Ramos (cell line): ENCODE measurements around the gene GPR3.

ENCODE experiments used
- in situ Hi-C: fragments of 300-500 bp; cut with MboI; formaldehyde crosslinking; loops from one replicate; pipeline ENCODE4 v1.14.3; 2022; ENCODE audit warnings: low sequenced_read_pairs; ENCODE audit not compliant: unreplicated experiment

GPR3 gene

GRCh38 chr1:27377760-27378495 is 14.5 kb upstream of the GPR3 start:
- in situ Hi-C loops, result no loop called here

DNA sequence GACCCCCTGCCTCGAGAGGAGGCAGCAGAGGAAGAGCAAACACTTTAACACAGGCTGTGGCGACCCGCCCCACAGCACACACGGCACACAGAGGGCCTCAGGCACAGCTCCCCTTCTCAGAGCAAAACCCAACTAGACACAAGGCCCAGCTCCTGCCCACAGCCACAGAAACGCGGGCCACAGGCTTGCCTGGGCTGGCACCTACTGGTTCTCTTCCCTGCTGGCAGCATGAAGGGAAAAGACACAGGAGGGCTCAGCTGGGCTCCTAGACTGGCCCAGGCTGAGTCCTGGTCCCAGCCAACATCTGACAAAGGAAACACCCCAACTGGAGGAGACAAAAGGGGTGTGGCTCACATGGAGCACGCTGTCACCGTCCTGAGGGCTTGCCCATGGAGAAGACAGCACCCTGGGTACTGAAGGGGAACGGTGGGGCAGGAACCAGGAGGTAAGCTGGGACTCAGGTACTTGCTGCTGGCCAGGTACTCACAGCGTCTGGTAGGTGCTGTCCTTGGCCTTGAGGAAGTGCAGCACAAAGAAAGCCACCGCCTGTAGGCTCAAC is 12.8 kb upstream of the GPR3 start:
- in situ Hi-C loops, result loop anchor here (10.0 kb wide), 1 partner anchor 275 kb away; no protein-coding TSS in a partner anchor

GRCh38 chr1:27380224-27380623 is 12.2 kb upstream of the GPR3 start:
- in situ Hi-C loops, result loop anchor here (10.0 kb wide), 1 partner anchor 275 kb away; no protein-coding TSS in a partner anchor

DNA sequence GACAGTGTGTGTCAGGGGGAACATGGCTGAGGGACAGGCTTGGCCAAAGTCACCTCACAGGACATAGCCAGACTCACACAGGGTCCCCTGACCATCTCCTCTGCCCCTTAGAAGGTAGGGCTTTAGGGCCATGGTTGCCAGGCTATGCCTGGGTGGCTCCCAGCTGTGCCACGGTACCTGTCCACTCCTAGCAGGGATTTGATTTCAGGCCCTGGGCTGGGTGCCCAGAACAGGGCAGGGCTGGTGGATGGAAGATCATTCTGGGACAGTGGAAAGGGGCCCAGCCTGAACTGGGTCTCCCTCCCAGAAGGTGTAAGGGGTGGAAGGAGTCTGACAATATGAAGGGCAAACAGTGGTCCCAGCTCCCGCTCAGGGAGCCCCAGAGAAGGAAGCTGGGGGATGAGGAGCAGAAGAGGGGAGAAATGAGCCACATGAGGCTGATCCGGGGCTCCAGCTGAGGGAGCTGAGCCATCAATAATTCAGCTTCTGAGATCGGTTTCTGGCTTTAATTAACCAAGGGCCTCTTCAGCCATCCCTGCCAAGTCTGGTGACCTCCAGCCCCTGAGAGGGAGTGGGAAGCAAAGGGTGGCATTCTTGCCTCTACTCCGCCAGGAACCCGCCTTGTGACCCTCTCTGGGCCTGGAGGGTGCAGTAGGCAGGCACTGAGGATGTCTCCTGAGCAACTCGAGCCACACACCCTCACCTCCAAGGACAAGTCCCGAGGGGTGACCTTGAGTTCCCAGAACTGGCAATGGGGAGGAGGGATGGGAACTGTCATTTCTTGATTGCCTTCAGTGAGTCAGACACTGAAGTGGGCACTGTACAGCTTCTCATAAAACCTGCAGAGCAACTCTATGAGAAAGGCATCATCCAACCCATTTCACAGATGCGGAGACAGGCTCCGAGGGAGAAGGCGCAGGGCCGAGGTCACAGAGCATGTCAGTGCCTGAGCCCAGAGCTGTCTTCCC is 11.4 kb upstream of the GPR3 start:
- in situ Hi-C loops, result loop anchor here (10.0 kb wide), 1 partner anchor 276 kb away; no protein-coding TSS in a partner anchor

- in situ Hi-C loops, result loop anchor here (10.0 kb wide), 1 partner anchor 277 kb away; no protein-coding TSS in a partner anchor
Observed at GRCh38 chr1:27381969-27382762, 10.3 kb upstream of the GPR3 start.

- in situ Hi-C loops, result loop anchor here (10.0 kb wide), 1 partner anchor 278 kb away; no protein-coding TSS in a partner anchor
Observed at GRCh38 chr1:27383039-27383605, 9.3 kb upstream of the GPR3 start, which contains the start of gene CD164L2. TSS of gene CD164L2 (minus strand) at chr1:27383333. CDS start at chr1:27383239, 94 bp downstream.

GRCh38 chr1:27383661-27384060 is 8.8 kb upstream of the GPR3 start:
- in situ Hi-C loops, result loop anchor here (10.0 kb wide), 1 partner anchor 279 kb away; no protein-coding TSS in a partner anchor

DNA sequence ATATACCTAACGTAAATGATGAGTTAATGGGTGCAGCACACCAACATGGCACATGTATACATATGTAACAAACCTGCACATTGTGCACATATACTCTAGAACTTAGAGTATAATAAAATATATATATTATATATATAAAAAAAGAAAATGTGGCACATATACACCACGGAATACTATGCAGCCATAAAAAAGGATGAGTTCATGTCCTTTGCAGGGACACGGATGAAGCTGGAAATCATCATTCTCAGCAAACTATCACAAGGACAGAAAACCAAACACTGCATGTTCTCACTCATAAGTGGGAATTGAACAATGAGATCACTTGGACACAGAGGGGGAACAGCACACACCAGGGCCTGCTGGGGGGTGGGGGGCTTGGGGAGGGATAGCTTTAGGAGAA is 7.6 kb upstream of the GPR3 start:
- in situ Hi-C loops, result loop anchor here (5.0 to 10.0 kb wide), 2 partner anchors 82 to 280 kb away; no protein-coding TSS in a partner anchor

- in situ Hi-C loops, result loop anchor here (5.0 to 10.0 kb wide), 2 partner anchors 86 to 284 kb away; no protein-coding TSS in a partner anchor
Observed at GRCh38 chr1:27388337-27389005, 4.0 kb upstream of the GPR3 start.

DNA sequence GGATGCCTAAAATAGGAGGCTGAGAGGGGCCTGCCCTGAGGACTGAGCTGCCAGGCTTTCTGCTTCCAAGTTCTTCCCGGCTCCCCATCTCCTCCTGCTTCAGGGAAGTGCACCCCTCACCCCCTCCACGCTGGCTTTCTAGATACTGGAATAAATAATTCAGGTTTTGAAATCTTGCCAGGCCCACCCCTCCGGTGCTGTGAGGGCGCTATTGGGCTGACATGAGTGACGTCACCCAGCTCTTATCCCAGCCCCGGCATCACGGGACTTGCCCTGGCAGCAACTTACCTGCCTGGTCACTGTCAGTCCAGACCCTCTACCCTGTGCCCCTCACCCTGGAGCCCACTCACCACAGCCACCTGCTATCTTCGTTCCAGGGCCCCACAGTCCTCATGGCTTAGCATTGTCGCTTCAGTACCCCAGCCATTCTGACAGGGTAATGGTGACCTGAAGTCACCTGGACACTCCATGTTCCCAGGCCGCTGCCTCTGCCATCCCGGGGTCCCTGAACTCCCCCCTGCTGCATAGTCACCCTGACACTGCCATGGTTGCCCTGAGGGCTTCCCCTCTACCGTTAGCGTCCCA is 819 bp upstream of the GPR3 start:
- in situ Hi-C loops, result loop anchor here (5.0 kb wide), 2 partner anchors 216 to 271 kb away; no protein-coding TSS in a partner anchor

- in situ Hi-C loops, result loop anchor here (5.0 kb wide), 2 partner anchors 214 to 269 kb away; no protein-coding TSS in a partner anchor
Observed at GRCh38 chr1:27392778-27393635, 585 bp downstream of the GPR3 start.

DNA sequence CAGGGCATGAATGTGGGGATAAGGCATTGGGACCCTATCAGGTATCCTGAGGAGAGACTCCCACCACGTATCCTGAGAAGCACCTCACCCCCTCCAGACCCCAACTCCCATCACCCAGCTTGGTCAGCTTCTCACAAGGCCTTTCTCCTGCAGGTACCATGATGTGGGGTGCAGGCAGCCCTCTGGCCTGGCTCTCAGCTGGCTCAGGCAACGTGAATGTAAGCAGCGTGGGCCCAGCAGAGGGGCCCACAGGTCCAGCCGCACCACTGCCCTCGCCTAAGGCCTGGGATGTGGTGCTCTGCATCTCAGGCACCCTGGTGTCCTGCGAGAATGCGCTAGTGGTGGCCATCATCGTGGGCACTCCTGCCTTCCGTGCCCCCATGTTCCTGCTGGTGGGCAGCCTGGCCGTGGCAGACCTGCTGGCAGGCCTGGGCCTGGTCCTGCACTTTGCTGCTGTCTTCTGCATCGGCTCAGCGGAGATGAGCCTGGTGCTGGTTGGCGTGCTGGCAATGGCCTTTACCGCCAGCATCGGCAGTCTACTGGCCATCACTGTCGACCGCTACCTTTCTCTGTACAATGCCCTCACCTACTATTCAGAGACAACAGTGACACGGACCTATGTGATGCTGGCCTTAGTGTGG is 1.3 kb downstream of the GPR3 start:
- in situ Hi-C loops, result loop anchor here (5.0 kb wide), 2 partner anchors 214 to 269 kb away; no protein-coding TSS in a partner anchor

DNA sequence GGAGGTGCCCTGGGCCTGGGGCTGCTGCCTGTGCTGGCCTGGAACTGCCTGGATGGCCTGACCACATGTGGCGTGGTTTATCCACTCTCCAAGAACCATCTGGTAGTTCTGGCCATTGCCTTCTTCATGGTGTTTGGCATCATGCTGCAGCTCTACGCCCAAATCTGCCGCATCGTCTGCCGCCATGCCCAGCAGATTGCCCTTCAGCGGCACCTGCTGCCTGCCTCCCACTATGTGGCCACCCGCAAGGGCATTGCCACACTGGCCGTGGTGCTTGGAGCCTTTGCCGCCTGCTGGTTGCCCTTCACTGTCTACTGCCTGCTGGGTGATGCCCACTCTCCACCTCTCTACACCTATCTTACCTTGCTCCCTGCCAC is 1.8 kb downstream of the GPR3 start:
- in situ Hi-C loops, result loop anchor here (5.0 kb wide), 2 partner anchors 213 to 268 kb away; no protein-coding TSS in a partner anchor

DNA sequence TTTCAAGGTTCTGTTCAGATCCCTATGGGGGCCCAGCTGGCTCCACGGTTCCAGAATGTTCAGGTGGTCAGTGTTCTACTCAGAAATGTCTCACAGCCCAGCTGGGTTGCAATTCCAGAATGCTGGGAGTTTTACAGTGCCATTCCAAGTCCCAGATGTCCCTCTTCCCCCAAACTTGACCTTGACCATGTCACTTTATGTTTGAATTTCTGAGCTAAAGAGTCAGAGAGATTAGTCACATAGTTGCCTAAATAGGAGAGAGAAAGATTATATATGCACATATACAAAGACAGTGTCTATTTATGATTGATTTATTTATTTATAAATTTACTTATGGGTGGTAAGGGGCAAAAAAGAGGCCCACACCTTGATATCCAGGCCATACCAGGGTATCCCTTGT is 2.5 kb downstream of the GPR3 start:
- in situ Hi-C loops, result loop anchor here (5.0 kb wide), 2 partner anchors 212 to 267 kb away; no protein-coding TSS in a partner anchor

GRCh38 chr1:27395441-27396195 is 3.2 kb downstream of the GPR3 start:
- in situ Hi-C loops, result no loop called here

- in situ Hi-C loops, result no loop called here
Observed at GRCh38 chr1:27397110-27397509, 4.7 kb downstream of the GPR3 start.
